HG02588 (cell line): Measurements from ENCODE around the gene RAP1GAP.

Experiments used
- ATAC-seq: cut with Tn5 transposase; IDR thresholded peaks from one replicate; pipeline ENCODE4 v1.9.1; 2021; ENCODE audit warnings: mild to moderate bottlenecking, moderate library complexity; ENCODE audit not compliant: unreplicated experiment

The RAP1GAP gene

GRCh38 chr1:21553116-21553926, 115.8 kb downstream of the RAP1GAP start:
- ATAC-seq, result no peak

- no peak for ATAC-seq
These were observed 116.4 kb downstream of the RAP1GAP start for GRCh38 chr1:21552715-21553114.

- ATAC-seq, result no peak
These were observed 118.2 kb downstream of the RAP1GAP start for GRCh38 chr1:21550866-21551475.

GRCh38 chr1:21550097-21550496, 119.1 kb downstream of the RAP1GAP start:
- no peak for ATAC-seq

GRCh38 chr1:21547876-21548275, 121.3 kb downstream of the RAP1GAP start:
- ATAC-seq, result no peak
